OCI-LY7 (cell line): ENCODE results near the gene NPHP1.
"Not testable (repeated sequence)": the region's sequence is repeated elsewhere in the genome, so short reads cannot be mapped to it uniquely, and the experiment has no call there.

Experiments
- CTCF ChIP-seq: fragments of 200-600 bp; sonication (generic); conservative IDR thresholded peaks from 2 replicates; pipeline ENCODE4 v1.5.1; 2014; ENCODE audit warnings: mild to moderate bottlenecking, antibody characterized with exemption, low read length, moderate library complexity, mixed read lengths
- EZH2phosphoT487 ChIP-seq: fragments of 200-600 bp; sonication (generic); IDR thresholded peaks from 2 replicates; pipeline ENCODE4 v1.6.1; 2018; ENCODE audit warnings: low read depth, borderline replicate concordance, mild to moderate bottlenecking, mixed run types, antibody characterized with exemption, low read length, moderate library complexity, mixed read lengths

- not testable (repeated sequence) for TF ChIP-seq CTCF, EZH2phosphoT487
Measured at GRCh38 chr2:110218889-110219288, 14.1 kb upstream of the NPHP1 start.
